Testis (tissue), 3 donors: ENCODE measurements around the gene IGF2R. TPM values are rescaled to one million over a fixed set of nuclear protein-coding genes. Genes with fewer than 3 reads are reported as not detected.
A peak's percentile ranks its signal among the peaks of the same experiment; 100 is the strongest.

Source experiments
- DNase-seq: peaks from one replicate; pipeline ENCODE4 v3.0.0-alpha.2; 2019
- H3K27ac ChIP-seq, 2 donors: fragments of 200-600 bp; sonication (generic); one replicate each; pipeline ENCODE4 v1.5.1; 2019
- H3K27me3 ChIP-seq: fragments of 200-600 bp; sonication (generic); one replicate; pipeline ENCODE4 v1.5.1; 2019
- H3K36me3 ChIP-seq: fragments of 200-600 bp; sonication (generic); one replicate; pipeline ENCODE4 v1.5.1; 2017; ENCODE audit warnings: low read depth; ENCODE audit errors: missing control alignments
- H3K4me1 ChIP-seq: fragments of 200-600 bp; sonication (generic); one replicate; pipeline ENCODE4 v1.5.1; 2019
- H3K4me3 ChIP-seq, 2 donors: fragments of 200-600 bp; sonication (generic); one replicate each; pipeline ENCODE4 v1.5.1; 2017 to 2019
- H3K9me3 ChIP-seq: fragments of 200-600 bp; sonication (generic); one replicate; pipeline ENCODE4 v1.5.1; 2017
- POLR2A ChIP-seq: fragments of 450-650 bp; IDR thresholded peaks from one replicate; pipeline ENCODE4 v1.6.1; 2017; ENCODE audit warnings: antibody characterized with exemption, mild to moderate bottlenecking, moderate library complexity
- WGBS, 2 donors: methylation state at CpG; one replicate each; pipeline ENCODE4 v1.1.5; 2018; 5-methylcytosine and 5-hydroxymethylcytosine counted together
- intact Hi-C: fragments of 100-400 bp; cut with DNase I; formaldehyde crosslinking; loops from one replicate; pipeline ENCODE4 v1.15.1; 2023; ENCODE audit warnings: low total_unique reads
- polyA plus RNA-seq: library from polyadenylated mRNA; stranded (reverse); fragments of 350-450 nt; fragmentation: Illumina TruSeq; extraction: RNeasy Lipid Tissue Mini Kit (QIAGEN cat#74804); gene quantifications from one replicate; pipeline ENCODE4 v1.2.3, GENCODE V29; 2014; ENCODE audit warnings: low read depth, low replicate concordance; ENCODE audit not compliant: insufficient read depth
- total RNA-seq, 2 donors: library from RNA; depleted of rRNA; stranded (reverse); fragments of >200 nt; gene quantifications; one replicate each; pipeline ENCODE4 v1.2.3, GENCODE V29; 2016
- TF ChIP-seq, protein P1 (sequence below), 3 experiments: fragments of 450-650 bp in 2 of 3; fragments of 200-600 bp in 1 of 3; sonication (generic) in 1 of 3; IDR thresholded peaks; one replicate each; pipeline ENCODE4 v1.5.1; 2016 to 2019; ENCODE audit warnings: antibody characterized with exemption in 3 of 3, mild to moderate bottlenecking in 2 of 3, moderate library complexity in 1 of 3

The IGF2R gene
- total and polyA plus RNA-seq, 3 donors from 2014 or later = 47.3 to 109 (median 84.6) TPM

DNA sequence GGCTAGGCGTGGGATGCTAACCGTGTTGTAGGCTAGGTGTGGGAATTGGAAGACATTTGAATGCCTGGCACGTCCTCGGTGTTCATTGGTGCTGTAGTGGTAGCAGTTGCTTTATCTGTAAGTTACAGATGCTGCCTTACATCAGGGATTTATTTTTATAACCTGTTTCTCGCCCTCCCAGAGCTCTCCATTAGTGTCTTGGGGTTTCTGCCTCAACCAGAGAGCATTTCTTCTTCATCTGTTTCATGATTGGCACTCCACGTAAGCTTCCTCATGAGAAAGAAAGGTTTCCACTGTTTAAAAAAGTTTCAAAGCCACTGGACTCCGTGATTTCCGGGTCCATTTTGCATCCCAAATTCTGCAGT lies 9.0 kb downstream of the IGF2R start:
- Histone ChIP-seq H3K4me1 (peaks cover 37% of the 10 kb centered on the region), H3K36me3 (no peaks in the 10 kb centered on the region), H3K4me3 (no peak overlapping the region), H3K27me3 (no peaks in the 10 kb centered on the region), H3K27ac (peak overlapping the region in 1 of 2 donors; percentile 62), H3K9me3 (no peaks in the 10 kb centered on the region)
- TF ChIP-seq, protein P1, sequence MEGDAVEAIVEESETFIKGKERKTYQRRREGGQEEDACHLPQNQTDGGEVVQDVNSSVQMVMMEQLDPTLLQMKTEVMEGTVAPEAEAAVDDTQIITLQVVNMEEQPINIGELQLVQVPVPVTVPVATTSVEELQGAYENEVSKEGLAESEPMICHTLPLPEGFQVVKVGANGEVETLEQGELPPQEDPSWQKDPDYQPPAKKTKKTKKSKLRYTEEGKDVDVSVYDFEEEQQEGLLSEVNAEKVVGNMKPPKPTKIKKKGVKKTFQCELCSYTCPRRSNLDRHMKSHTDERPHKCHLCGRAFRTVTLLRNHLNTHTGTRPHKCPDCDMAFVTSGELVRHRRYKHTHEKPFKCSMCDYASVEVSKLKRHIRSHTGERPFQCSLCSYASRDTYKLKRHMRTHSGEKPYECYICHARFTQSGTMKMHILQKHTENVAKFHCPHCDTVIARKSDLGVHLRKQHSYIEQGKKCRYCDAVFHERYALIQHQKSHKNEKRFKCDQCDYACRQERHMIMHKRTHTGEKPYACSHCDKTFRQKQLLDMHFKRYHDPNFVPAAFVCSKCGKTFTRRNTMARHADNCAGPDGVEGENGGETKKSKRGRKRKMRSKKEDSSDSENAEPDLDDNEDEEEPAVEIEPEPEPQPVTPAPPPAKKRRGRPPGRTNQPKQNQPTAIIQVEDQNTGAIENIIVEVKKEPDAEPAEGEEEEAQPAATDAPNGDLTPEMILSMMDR (IDR thresholded peaks at IDR 0.05) = no peak
- no peak for TF ChIP-seq POLR2A
- intact Hi-C loops = no loop called here
- no peak for DNase-seq
- WGBS, 2 donors = 70 to 74% methylated on average over 8 of the region's 8 CpGs

DNA sequence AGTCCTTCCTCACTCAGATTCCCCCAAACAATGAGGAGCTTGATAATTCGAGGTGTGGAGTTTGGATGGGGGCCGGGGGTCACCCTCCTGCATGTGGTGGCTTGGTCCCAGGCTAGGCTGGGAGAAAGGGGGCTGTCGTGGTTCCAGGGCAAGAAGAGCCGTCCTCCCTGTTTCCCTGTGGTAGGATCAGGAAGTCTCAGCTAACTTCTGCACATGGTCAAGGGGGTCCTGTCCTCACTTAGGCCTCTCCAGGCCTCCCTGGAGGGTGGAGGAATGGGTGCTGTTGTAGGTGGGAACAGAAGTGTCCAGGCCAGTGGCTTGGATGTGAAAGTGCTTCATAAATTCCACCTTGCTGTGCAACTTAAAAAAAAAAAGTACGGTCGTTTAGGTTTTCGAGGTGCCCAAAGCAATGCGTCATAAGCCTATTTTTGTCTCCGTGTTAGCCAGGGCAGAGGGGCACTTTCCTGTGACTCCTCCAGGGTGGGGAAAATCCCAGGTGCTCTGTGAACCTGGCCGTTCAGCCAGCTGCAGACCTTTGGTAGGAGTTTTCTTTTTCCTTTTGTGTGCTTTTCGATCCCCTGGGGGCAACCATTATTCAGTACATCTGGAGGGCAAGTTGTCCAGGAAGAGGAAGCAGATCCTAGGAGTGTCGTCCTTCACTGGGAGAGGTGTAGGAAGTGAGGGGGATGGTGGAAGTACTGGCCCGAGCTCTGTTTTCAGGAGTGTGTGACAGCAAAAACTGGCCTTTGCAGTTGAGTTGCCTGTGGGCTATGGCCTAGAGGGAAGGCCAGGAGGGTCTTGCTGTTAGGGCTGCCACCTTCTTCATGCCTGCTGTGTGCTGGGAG lies 9.6 kb downstream of the IGF2R start:
- Histone ChIP-seq H3K36me3 (no peaks in the 10 kb centered on the region), H3K4me1 (peaks cover 43% of the 10 kb centered on the region), H3K4me3 (no peak overlapping the region), H3K9me3 (no peaks in the 10 kb centered on the region), H3K27ac (peak overlapping the region in 1 of 2 donors; percentile 62), H3K27me3 (no peaks in the 10 kb centered on the region)
- no peak for DNase-seq
- TF ChIP-seq, protein P1 (IDR thresholded peaks at IDR 0.05) = no peak
- no peak for TF ChIP-seq POLR2A
- 67 to 74% methylated on average over 13 of the region's 13 CpGs for WGBS, 2 donors
- intact Hi-C loops = no loop called here

DNA sequence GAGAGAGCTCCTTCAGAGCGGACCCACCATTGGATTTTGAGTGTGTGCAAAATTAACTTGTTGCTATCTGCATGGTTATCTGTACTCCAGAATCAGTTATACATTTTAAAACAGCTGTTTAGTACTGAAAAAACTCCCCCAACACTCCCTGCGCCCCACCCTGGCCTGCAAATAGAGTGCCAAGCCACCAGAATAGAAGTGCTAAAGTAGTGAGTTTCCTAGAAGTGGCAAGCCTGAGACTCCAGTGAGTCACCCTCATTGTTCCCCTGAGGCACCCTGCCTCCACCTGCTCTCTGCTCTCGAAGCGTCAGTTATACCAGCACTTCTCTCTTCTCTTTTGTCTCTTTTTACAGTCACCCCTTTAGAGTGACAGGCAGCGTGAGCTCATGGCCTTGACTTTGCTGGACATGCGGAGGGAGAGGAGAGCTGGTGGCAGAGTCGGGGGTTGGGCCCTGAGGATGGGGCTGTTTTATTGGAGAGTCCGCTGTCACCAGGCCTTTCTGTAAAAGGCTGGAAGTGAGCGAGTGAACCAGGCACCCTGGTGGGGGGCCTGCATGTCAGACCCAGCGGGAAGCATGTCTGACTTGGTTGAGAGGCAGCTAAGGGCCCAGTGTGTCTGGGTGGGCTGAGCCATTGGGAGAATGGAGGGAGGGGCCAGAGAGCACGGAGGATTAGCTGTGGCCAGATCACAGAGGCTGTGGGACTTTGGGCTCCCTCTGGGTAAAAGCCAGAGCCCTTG lies 10.4 kb downstream of the IGF2R start:
- peak; percentile 37 for DNase-seq
- 73 to 75% methylated on average over 11 of the region's 11 CpGs for WGBS, 2 donors
- Histone ChIP-seq H3K27me3 (no peaks in the 10 kb centered on the region), H3K9me3 (no peaks in the 10 kb centered on the region), H3K4me1 (peaks cover 51% of the 10 kb centered on the region), H3K27ac (peak overlapping the region in 1 of 2 donors; percentile 62), H3K4me3 (no peak overlapping the region), H3K36me3 (no peaks in the 10 kb centered on the region)
- no peak for TF ChIP-seq POLR2A
- TF ChIP-seq, protein P1 (IDR thresholded peaks at IDR 0.05) = no peak
- intact Hi-C loops = no loop called here

DNA sequence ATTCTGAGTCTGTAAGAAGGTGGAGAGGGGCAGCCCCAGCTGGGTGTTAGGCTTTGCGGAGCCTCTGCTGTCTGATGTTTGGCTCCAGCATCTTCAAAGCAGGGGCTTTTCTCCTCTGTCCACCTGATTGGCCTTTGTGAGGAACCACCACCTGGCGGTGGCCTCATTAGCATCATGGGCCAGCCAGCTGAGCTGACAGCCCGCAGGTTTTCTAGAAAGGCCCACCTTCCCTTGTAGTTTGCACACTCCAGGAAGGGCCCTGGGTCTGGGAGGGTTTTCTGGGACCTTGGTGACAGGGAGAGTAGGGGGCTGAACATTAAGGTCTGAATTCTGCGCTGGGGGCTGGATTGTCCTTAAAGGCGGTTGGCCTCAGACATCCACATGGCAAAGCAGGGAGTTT lies 11.6 kb downstream of the IGF2R start:
- H3K36me3 ChIP-seq = no peaks in the 10 kb centered on the region
- H3K9me3 ChIP-seq = no peaks in the 10 kb centered on the region
- H3K4me3 ChIP-seq = no peak overlapping the region
- DNase-seq = no peak
- peaks cover 51% of the 10 kb centered on the region for H3K4me1 ChIP-seq
- no peaks in the 10 kb centered on the region for H3K27me3 ChIP-seq
- WGBS, 2 donors = 88 to 94% methylated on average over 5 of the region's 5 CpGs
- TF ChIP-seq, protein P1 (IDR thresholded peaks at IDR 0.05) = no peak
- no peak for TF ChIP-seq POLR2A
- no peak overlapping the region for H3K27ac ChIP-seq
- intact Hi-C loops = no loop called here
